Type B pancreatic cell (in vitro differentiated cells): ENCODE data around the gene TMBIM6. TPM values are rescaled to one million over a fixed set of nuclear protein-coding genes. Genes with fewer than 3 reads are reported as not detected.

Source experiments
- DNase-seq: peaks from one replicate; pipeline ENCODE4 v3.0.0; 2021; ENCODE audit warnings: mixed read lengths; ENCODE audit not compliant: unreplicated experiment; ENCODE audit errors: extremely low spot score
- H3K27ac Mint-ChIP-seq: 2 replicates; pipeline ENCODE4 v1.8.0; 2021; ENCODE audit warnings: mild to moderate bottlenecking, mixed read lengths
- H3K27me3 Mint-ChIP-seq: 2 replicates; pipeline ENCODE4 v1.8.0; 2021; ENCODE audit warnings: mixed read lengths
- H3K36me3 Mint-ChIP-seq: 2 replicates; pipeline ENCODE4 v1.8.0; 2021; ENCODE audit warnings: mixed read lengths
- H3K4me1 Mint-ChIP-seq: one replicate; pipeline ENCODE4 v1.8.0; 2021; ENCODE audit warnings: mixed read lengths; ENCODE audit not compliant: unreplicated experiment
- H3K4me3 Mint-ChIP-seq: 2 replicates; pipeline ENCODE4 v1.8.0; 2021; ENCODE audit warnings: mild to moderate bottlenecking, mixed read lengths
- H3K9me3 Mint-ChIP-seq: 2 replicates; pipeline ENCODE4 v1.8.0; 2021; ENCODE audit warnings: mixed read lengths
- total RNA-seq: library from RNA; stranded (reverse); gene quantifications from 2 replicates; pipeline ENCODE4 v1.2.1, GENCODE V29; 2021; ENCODE audit warnings: low replicate concordance
- TF ChIP-seq, protein P1 (sequence below): fragments of 200-600 bp; sonication (generic); conservative IDR thresholded peaks from 2 replicates; pipeline ENCODE4 v1.5.0; 2021; ENCODE audit warnings: antibody characterized with exemption, mild to moderate bottlenecking

Gene TMBIM6
- total RNA-seq, 1 donor from 2014 or later, result 497 TPM

DNA sequence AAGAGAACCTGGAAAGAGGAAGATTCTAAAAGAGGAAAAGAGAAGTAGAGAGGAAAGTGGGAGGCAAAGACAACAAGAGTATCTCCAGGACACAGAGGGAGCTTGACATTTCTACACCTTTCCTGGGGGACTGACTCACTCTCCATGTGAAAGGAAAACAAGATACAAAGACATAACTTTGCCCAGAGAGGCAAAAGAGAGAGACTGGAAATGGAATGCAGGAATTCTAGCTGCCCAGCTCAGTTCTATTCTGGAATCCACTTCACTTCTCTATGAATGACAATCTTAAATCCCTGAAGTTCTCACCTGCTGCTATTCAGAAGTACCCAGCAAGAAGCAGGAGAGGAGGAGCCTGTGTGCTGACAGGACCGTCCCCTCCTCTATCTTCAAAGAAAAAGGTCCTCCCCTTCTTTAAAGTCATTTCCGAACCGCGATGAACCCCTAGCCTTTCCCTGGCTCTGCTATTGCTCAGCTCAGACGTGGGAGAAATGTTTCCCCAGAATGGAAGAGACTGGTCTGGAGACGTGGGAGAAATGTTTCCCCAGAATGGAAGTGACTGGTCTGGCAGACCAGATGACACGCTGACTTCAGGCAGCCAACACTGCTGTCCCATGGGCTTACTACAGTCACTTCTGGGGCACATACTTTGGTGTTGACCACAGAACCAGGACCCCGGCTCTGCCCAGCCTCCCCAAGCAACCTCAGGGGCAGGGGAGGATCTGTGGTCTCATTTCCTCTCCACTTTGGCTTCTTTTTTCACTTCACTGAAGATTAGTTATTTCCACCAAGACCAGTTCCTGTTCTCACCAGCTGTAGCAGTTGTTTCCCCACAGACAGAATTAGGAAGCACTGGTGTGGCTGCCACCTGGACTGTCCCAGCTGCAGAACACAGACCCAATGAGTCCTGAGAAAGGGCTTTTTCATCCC lies 42.5 kb upstream of the TMBIM6 start:
- Mint-ChIP-seq H3K36me3 (no peaks in the 10 kb centered on the region), H3K4me1 (peaks cover 27% of the 10 kb centered on the region), H3K27ac (peak overlapping the region; percentile 20), H3K27me3 (no peaks in the 10 kb centered on the region), H3K4me3 (peak overlapping the region; percentile 55), H3K9me3 (no peaks in the 10 kb centered on the region)
- no peak for DNase-seq
- TF ChIP-seq, protein P1, sequence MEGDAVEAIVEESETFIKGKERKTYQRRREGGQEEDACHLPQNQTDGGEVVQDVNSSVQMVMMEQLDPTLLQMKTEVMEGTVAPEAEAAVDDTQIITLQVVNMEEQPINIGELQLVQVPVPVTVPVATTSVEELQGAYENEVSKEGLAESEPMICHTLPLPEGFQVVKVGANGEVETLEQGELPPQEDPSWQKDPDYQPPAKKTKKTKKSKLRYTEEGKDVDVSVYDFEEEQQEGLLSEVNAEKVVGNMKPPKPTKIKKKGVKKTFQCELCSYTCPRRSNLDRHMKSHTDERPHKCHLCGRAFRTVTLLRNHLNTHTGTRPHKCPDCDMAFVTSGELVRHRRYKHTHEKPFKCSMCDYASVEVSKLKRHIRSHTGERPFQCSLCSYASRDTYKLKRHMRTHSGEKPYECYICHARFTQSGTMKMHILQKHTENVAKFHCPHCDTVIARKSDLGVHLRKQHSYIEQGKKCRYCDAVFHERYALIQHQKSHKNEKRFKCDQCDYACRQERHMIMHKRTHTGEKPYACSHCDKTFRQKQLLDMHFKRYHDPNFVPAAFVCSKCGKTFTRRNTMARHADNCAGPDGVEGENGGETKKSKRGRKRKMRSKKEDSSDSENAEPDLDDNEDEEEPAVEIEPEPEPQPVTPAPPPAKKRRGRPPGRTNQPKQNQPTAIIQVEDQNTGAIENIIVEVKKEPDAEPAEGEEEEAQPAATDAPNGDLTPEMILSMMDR, result no peak

DNA sequence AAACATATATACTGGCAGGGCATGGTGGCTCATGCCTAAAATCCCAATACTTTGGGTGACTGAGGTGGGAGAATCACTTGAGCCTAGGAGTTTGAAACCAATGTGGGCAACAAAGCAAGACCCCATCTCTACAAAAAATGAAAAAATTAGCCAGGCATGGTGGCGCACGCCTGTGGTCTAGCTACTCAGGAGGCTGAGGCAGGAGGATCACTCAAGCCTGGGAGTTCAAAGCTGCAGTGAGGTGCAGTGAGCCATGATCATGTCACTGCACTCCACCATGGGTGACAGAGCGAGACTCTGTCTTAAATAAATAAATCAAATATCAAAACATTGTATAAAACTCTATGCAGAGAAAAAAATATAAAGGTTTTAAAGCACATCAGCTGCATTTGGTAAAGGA lies 39.3 kb upstream of the TMBIM6 start:
- no peak for DNase-seq
- Mint-ChIP-seq H3K9me3 (no peaks in the 10 kb centered on the region), H3K27ac (no peak overlapping the region), H3K27me3 (peaks cover 20% of the 10 kb centered on the region), H3K36me3 (no peaks in the 10 kb centered on the region), H3K4me1 (peaks cover 42% of the 10 kb centered on the region), H3K4me3 (no peak overlapping the region)
- TF ChIP-seq, protein P1, result no peak

DNA sequence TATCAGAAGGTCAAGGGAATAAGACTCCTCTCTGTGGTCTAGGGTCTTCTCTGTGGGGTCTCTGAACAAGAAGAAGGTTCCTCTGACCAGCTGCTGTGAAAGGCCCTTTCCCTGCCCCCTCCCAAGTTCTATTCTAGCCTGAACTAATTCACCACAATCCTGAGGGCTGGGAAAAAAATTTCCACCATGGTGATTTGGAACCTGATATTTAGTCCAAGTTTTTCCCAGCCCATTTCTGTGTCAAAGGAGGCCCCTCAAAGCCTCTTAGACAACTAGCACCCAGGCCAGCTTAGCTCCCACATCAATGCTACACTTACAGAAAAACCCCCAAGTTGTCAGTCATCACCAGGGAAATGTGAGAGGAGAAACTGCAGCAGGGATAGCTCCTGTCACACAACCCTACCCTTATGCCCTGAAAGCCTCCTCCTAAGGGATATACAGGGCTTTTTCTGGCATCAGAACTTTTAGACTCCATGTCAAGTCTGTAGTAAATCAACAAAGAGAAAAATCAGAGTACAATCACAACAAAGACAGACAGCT lies 38.6 kb upstream of the TMBIM6 start:
- TF ChIP-seq, protein P1, result no peak
- no peaks in the 10 kb centered on the region for H3K9me3 Mint-ChIP-seq
- H3K4me1 Mint-ChIP-seq, result peaks cover 45% of the 10 kb centered on the region
- H3K27me3 Mint-ChIP-seq, result peaks cover 23% of the 10 kb centered on the region
- peak overlapping the region; percentile 55 for H3K27ac Mint-ChIP-seq
- peak overlapping the region; percentile 57 for H3K4me3 Mint-ChIP-seq
- DNase-seq, result no peak
- no peaks in the 10 kb centered on the region for H3K36me3 Mint-ChIP-seq

- no peaks in the 10 kb centered on the region for H3K9me3 Mint-ChIP-seq
- H3K27ac Mint-ChIP-seq, result no peak overlapping the region
- no peak for DNase-seq
- TF ChIP-seq, protein P1, result no peak
- H3K4me1 Mint-ChIP-seq, result peaks cover 40% of the 10 kb centered on the region
- no peaks in the 10 kb centered on the region for H3K36me3 Mint-ChIP-seq
- H3K4me3 Mint-ChIP-seq, result no peak overlapping the region
- peaks cover 30% of the 10 kb centered on the region for H3K27me3 Mint-ChIP-seq
Observed at GRCh38 chr12:49703647-49704137, 37.7 kb upstream of the TMBIM6 start.

GRCh38 chr12:49705479-49706134 lies 35.8 kb upstream of the TMBIM6 start:
- peak overlapping the region; percentile 86 for H3K4me3 Mint-ChIP-seq
- TF ChIP-seq, protein P1, result no peak
- no peak overlapping the region for H3K27ac Mint-ChIP-seq
- no peak for DNase-seq
- H3K36me3 Mint-ChIP-seq, result no peaks in the 10 kb centered on the region
- peaks cover 46% of the 10 kb centered on the region for H3K27me3 Mint-ChIP-seq
- H3K9me3 Mint-ChIP-seq, result no peaks in the 10 kb centered on the region
- peaks cover 33% of the 10 kb centered on the region for H3K4me1 Mint-ChIP-seq
